ENCODE results near the gene SRPX2. TPM values are rescaled to one million over a fixed set of nuclear protein-coding genes. Genes with fewer than 3 reads are reported as not detected.
A peak's percentile ranks its signal among the peaks of the same experiment; 100 is the strongest.

SRPX2 gene
- polyA plus RNA-seq, 3 donors: not detected

- H3K27ac Mint-ChIP-seq: no peak overlapping the region
- H3K9me3 Mint-ChIP-seq: peaks cover 0 to 2% (median 0%) of the 10 kb centered on the region in 7 donors
- H3K27me3 Mint-ChIP-seq (ENCODE audit: low read depth in 3 of 3): peaks cover 2 to 19% (median 18%) of the 10 kb centered on the region in 3 donors
- intact Hi-C loops (cut with micrococcal nuclease): no loop called here
- Histone ChIP-seq H3K27ac (ENCODE audit: low read depth in 1 of 2, low read length in 2 of 2) (no peak overlapping the region), H3K4me3 (replicated peaks in 1 of 3; ENCODE audit: low read depth in 2 of 3, low read length in 3 of 3) (no peak overlapping the region), H3K36me3 (replicated peaks in 1 of 2; ENCODE audit: control insufficient read depth in 1 of 2, insufficient read depth in 2 of 2, low read length in 2 of 2) (no peaks in the 10 kb centered on the region), H3K27me3 (ENCODE audit: control insufficient read depth in 2 of 2, insufficient read depth in 2 of 2, low read length in 2 of 2) (no peaks in the 10 kb centered on the region), H3K4me2 (replicated peaks; ENCODE audit: extremely low read depth, low read length, poor library complexity, severe bottlenecking) (no peak overlapping the region), H3K9me3 (replicated peaks in 1 of 2; ENCODE audit: control insufficient read depth in 1 of 2, insufficient read depth in 1 of 2, low read length in 2 of 2) (no peaks in the 10 kb centered on the region), H4K20me1 (ENCODE audit: insufficient read depth, low read length) (no peaks in the 10 kb centered on the region), H3K9ac (ENCODE audit: insufficient read depth, low read length, poor library complexity, severe bottlenecking) (no peak overlapping the region), H3K79me2 (ENCODE audit: insufficient read depth, low read length) (no peaks in the 10 kb centered on the region), H2AFZ (ENCODE audit: insufficient read depth, low read depth, low read length, poor library complexity, severe bottlenecking) (no peak overlapping the region), H3K4me1 (ENCODE audit: control insufficient read depth in 1 of 2, insufficient read depth in 2 of 2, low read length in 2 of 2) (no peaks in the 10 kb centered on the region)
- no peaks in the 10 kb centered on the region for H3K36me3 Mint-ChIP-seq
- no peaks in the 10 kb centered on the region for H3K4me1 Mint-ChIP-seq
- H3K4me3 Mint-ChIP-seq: no peak overlapping the region
- TF ChIP-seq, protein P1, sequence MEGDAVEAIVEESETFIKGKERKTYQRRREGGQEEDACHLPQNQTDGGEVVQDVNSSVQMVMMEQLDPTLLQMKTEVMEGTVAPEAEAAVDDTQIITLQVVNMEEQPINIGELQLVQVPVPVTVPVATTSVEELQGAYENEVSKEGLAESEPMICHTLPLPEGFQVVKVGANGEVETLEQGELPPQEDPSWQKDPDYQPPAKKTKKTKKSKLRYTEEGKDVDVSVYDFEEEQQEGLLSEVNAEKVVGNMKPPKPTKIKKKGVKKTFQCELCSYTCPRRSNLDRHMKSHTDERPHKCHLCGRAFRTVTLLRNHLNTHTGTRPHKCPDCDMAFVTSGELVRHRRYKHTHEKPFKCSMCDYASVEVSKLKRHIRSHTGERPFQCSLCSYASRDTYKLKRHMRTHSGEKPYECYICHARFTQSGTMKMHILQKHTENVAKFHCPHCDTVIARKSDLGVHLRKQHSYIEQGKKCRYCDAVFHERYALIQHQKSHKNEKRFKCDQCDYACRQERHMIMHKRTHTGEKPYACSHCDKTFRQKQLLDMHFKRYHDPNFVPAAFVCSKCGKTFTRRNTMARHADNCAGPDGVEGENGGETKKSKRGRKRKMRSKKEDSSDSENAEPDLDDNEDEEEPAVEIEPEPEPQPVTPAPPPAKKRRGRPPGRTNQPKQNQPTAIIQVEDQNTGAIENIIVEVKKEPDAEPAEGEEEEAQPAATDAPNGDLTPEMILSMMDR (IDR thresholded peaks at IDR 0.05): no peak
- DNase-seq: no peak
- WGBS (ENCODE audit: insufficient coverage): no CpG with 5 or more reads among the region's 2 CpGs
Measured at GRCh38 chrX:100663642-100664041, 19.6 kb downstream of the SRPX2 start.

DNA sequence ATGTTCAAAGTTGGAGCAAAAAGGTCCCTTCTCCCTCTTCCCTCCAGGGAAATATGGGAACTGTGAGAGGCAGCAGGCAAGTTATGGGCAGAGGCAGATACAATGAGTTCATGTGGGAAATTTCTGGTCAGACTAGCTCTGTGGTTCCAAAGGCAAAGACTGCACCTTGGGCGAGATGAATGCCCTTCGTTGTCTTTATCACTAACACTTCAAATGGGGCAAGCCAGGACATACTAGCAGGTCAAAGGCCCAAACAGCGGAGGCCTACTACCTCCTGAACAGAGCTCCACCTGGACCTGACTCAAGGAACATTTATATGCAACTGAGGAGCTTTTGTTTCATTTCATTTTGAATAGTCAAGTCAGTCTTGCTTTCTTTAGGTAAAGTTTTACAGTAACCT, 29.0 kb downstream of the SRPX2 start:
- DNase-seq: no peak
- H3K4me1 ChIP-seq (ENCODE audit: control insufficient read depth in 1 of 2, insufficient read depth in 2 of 2, low read length in 2 of 2): peaks cover 15 to 16% of the 10 kb centered on the region in 2 donors
- no peak overlapping the region for H3K27ac ChIP-seq (ENCODE audit: low read depth in 1 of 2, low read length in 2 of 2)
- H3K4me2 ChIP-seq (replicated peaks; ENCODE audit: extremely low read depth, low read length, poor library complexity, severe bottlenecking): no peak overlapping the region
- H3K27me3 Mint-ChIP-seq (ENCODE audit: low read depth in 3 of 3): peaks cover 19 to 33% (median 19%) of the 10 kb centered on the region in 3 donors
- TF ChIP-seq, protein P1 (IDR thresholded peaks at IDR 0.05): no peak
- H3K9me3 Mint-ChIP-seq: peaks cover 0 to 10% (median 0%) of the 10 kb centered on the region in 7 donors
- H3K36me3 Mint-ChIP-seq: no peaks in the 10 kb centered on the region
- H3K4me1 Mint-ChIP-seq: peaks cover 12% of the 10 kb centered on the region
- intact Hi-C loops (cut with micrococcal nuclease): no loop called here
- no peak overlapping the region for H3K9ac ChIP-seq (ENCODE audit: insufficient read depth, low read length, poor library complexity, severe bottlenecking)
- H3K79me2 ChIP-seq (ENCODE audit: insufficient read depth, low read length): no peaks in the 10 kb centered on the region
- no peaks in the 10 kb centered on the region for H3K9me3 ChIP-seq (replicated peaks in 1 of 2; ENCODE audit: control insufficient read depth in 1 of 2, insufficient read depth in 1 of 2, low read length in 2 of 2)
- H3K36me3 ChIP-seq (replicated peaks in 1 of 2; ENCODE audit: control insufficient read depth in 1 of 2, insufficient read depth in 2 of 2, low read length in 2 of 2): no peaks in the 10 kb centered on the region
- no peak overlapping the region for H2AFZ ChIP-seq (ENCODE audit: insufficient read depth, low read depth, low read length, poor library complexity, severe bottlenecking)
- no peaks in the 10 kb centered on the region for H4K20me1 ChIP-seq (ENCODE audit: insufficient read depth, low read length)
- peak overlapping the region in 1 of 2 donors; percentile 65 for H3K4me3 Mint-ChIP-seq
- WGBS (ENCODE audit: insufficient coverage): no CpG with 5 or more reads among the region's 3 CpGs
- H3K4me3 ChIP-seq (replicated peaks in 1 of 3; ENCODE audit: low read depth in 2 of 3, low read length in 3 of 3): no peak overlapping the region
- peaks cover 4 to 20% of the 10 kb centered on the region in 2 donors for H3K27me3 ChIP-seq (ENCODE audit: control insufficient read depth in 2 of 2, insufficient read depth in 2 of 2, low read length in 2 of 2)
- H3K27ac Mint-ChIP-seq: no peak overlapping the region

Measured in CD14-positive monocyte (primary cell).